A549 (cell line): ENCODE measurements around the gene CLDN2. TPM values are rescaled to one million over a fixed set of nuclear protein-coding genes. Genes with fewer than 3 reads are reported as not detected.
A peak's percentile ranks its signal among the peaks of the same experiment; 100 is the strongest.

ENCODE experiments used
- ATAC-seq, 2 experiments: fragments of 200-7000 bp in 1 of 2; fragments of >200 bp in 1 of 2; cut with Nextera tagmentation in 1 of 2; cut with Tn5 transposase in 1 of 2; 3 replicates each; pipeline versions ENCODE4 v1.8.0 to v1.9.1; 2018 to 2020; ENCODE audit warnings: mild to moderate bottlenecking in 1 of 2, moderate library complexity in 1 of 2
- CTCF ChIA-PET: fragments of 300-600 bp; sonication (Branson Sonifier 250); formaldehyde crosslinking; extraction: SDS; loops from one replicate; lab custom pipeline; 2021; ENCODE audit warnings: antibody characterized with exemption, inconsistent platforms; lab: Yijun Ruan, JAX
- POLR2A ChIA-PET: fragments of 350-600 bp; formaldehyde crosslinking; extraction: SDS; loops from one replicate; lab custom pipeline; 2021; ENCODE audit warnings: antibody characterized with exemption, inconsistent platforms; lab: Yijun Ruan, JAX
- DNase-seq, 2 experiments: peaks; one replicate each; pipeline versions ENCODE4 v3.0.0 to v3.0.0-alpha.2; 2011 to 2016; ENCODE audit warnings: low read depth in 1 of 2, low spot score in 1 of 2
- FAIRE-seq: peaks from 2 replicates; lab custom pipeline; 2011; peaks lifted over from hg19 to GRCh38; lab: Jason Lieb, UNC
- H3K27ac ChIP-seq, 2 experiments: fragments of >200 bp; sonication (Bioruptor Twin); formaldehyde crosslinking; 3 replicates each; pipeline ENCODE4 v1.5.1; 2016 to 2017
- H3K4me1 ChIP-seq: fragments of >200 bp; sonication (Bioruptor Twin); formaldehyde crosslinking; 3 replicates; pipeline ENCODE4 v1.6.1; 2016
- H3K4me2 ChIP-seq: fragments of >200 bp; sonication (Bioruptor Twin); formaldehyde crosslinking; 3 replicates; pipeline ENCODE4 v1.6.1; 2016
- H3K4me3 ChIP-seq: fragments of >200 bp; sonication (Bioruptor Twin); formaldehyde crosslinking; 3 replicates; pipeline ENCODE4 v1.5.1; 2016
- H3K9me3 ChIP-seq: fragments of >200 bp; sonication (Bioruptor Twin); formaldehyde crosslinking; 3 replicates; pipeline ENCODE4 v1.6.1; 2016
- CEBPB ChIP-seq, 2 experiments: fragments of >200 bp in 1 of 2; sonication (Bioruptor Twin) in 1 of 2; formaldehyde crosslinking in 1 of 2; IDR thresholded peaks; 2 replicates each; pipeline ENCODE4 v1.6.1; 2012 to 2016
- CHD4 ChIP-seq: fragments of 200-600 bp; sonication (generic); IDR thresholded peaks from 2 replicates; pipeline ENCODE4 v1.6.1; 2016; ENCODE audit warnings: antibody characterized with exemption, mild to moderate bottlenecking, borderline replicate concordance
- EHF ChIP-seq: fragments of 250-450 bp; sonication (Bioruptor Pico); IDR thresholded peaks from 2 replicates; pipeline ENCODE4 v1.5.0; 2020; ENCODE audit warnings: mild to moderate bottlenecking
- FOSB ChIP-seq: fragments of 250-450 bp; sonication (Bioruptor Pico); IDR thresholded peaks from 2 replicates; pipeline ENCODE4 v1.5.0; 2020; ENCODE audit warnings: mild to moderate bottlenecking, moderate library complexity
- FOSL2 ChIP-seq, 2 experiments: fragments of 450-650 bp in 1 of 2; fragments of >200 bp in 1 of 2; sonication (Bioruptor Twin) in 1 of 2; formaldehyde crosslinking; IDR thresholded peaks; 2 replicates each; pipeline versions ENCODE4 v1.5.0 to v1.6.1; 2016 to 2020; ENCODE audit warnings: mild to moderate bottlenecking in 1 of 2, moderate library complexity in 1 of 2
- FOXS1 ChIP-seq: fragments of 250-450 bp; sonication (Bioruptor Pico); IDR thresholded peaks from 2 replicates; pipeline ENCODE4 v1.5.0; 2020; ENCODE audit warnings: mild to moderate bottlenecking, moderate library complexity
- HEYL ChIP-seq: fragments of 250-450 bp; sonication (Bioruptor Pico); IDR thresholded peaks from 2 replicates; pipeline ENCODE4 v1.8.0; 2021; ENCODE audit warnings: mild to moderate bottlenecking, moderate library complexity
- HOXA7 ChIP-seq: fragments of 250-450 bp; sonication (Bioruptor Pico); IDR thresholded peaks from 2 replicates; pipeline ENCODE4 v1.5.0; 2020; ENCODE audit warnings: mild to moderate bottlenecking, moderate library complexity
- MYC ChIP-seq: IDR thresholded peaks from 2 replicates; pipeline ENCODE4 v1.6.1; 2012; ENCODE audit warnings: mild to moderate bottlenecking, inconsistent platforms, low read length, improper control_type of control experiment, borderline replicate concordance
- NFE2L2 ChIP-seq: fragments of 150-350 bp; conservative IDR thresholded peaks from 2 replicates; pipeline ENCODE4 v1.6.1; 2014; ENCODE audit warnings: low read length
- RARB ChIP-seq: fragments of 250-450 bp; sonication (Bioruptor Pico); IDR thresholded peaks from 2 replicates; pipeline ENCODE4 v1.8.0; 2021; ENCODE audit warnings: mild to moderate bottlenecking, moderate library complexity
- TFCP2L1 ChIP-seq: fragments of 250-450 bp; sonication (Bioruptor Pico); IDR thresholded peaks from 2 replicates; pipeline ENCODE4 v1.5.0; 2021; ENCODE audit warnings: mild to moderate bottlenecking
- TP53 ChIP-seq: fragments of 250-450 bp; sonication (Bioruptor Pico); IDR thresholded peaks from 2 replicates; pipeline ENCODE4 v1.5.0; 2021; ENCODE audit warnings: mild to moderate bottlenecking, moderate library complexity
- ZFP36 ChIP-seq: fragments of 450-650 bp; IDR thresholded peaks from 2 replicates; pipeline ENCODE4 v1.6.1; 2014; ENCODE audit warnings: borderline replicate concordance; ENCODE audit not compliant: partially characterized antibody
- WGBS: methylation state at CpG from one replicate; pipeline ENCODE4 v1.1.6; 2017; ENCODE audit errors: missing lambda C conversion rate; 5-methylcytosine and 5-hydroxymethylcytosine counted together
- polyA plus RNA-seq, 4 experiments: library from polyadenylated mRNA; depleted of rRNA in 3 of 4; stranded (reverse); fragments of >200 nt; fragmentation: RNase III in 1 of 4; extraction: RNeasy Plus Mini Kit Qiagen cat#74134 plus additional on column Dnase treatment in 1 of 4; gene quantifications; 2 replicates in 3 of 4; 3 replicates in 1 of 4; pipeline ENCODE4 v1.2.3, GENCODE V29; 2011 to 2017
- TF ChIP-seq, protein P1 (sequence below): IDR thresholded peaks from 2 replicates; pipeline ENCODE4 v1.6.1; 2012
- TF ChIP-seq, protein P2 (sequence below): IDR thresholded peaks from 2 replicates; pipeline ENCODE4 v1.6.1; 2012
- TF ChIP-seq, protein P3 (sequence below): fragments of 250-450 bp; sonication (Bioruptor Pico); IDR thresholded peaks from 2 replicates; pipeline ENCODE4 v1.5.0; 2021; ENCODE audit warnings: mild to moderate bottlenecking, moderate library complexity, borderline replicate concordance
- TF ChIP-seq, protein P4 (sequence below): fragments of 200-600 bp; sonication (generic); IDR thresholded peaks from 2 replicates; pipeline ENCODE4 v1.6.1; 2016; ENCODE audit warnings: antibody characterized with exemption, mild to moderate bottlenecking, moderate library complexity
- TF ChIP-seq, protein P5 (sequence below): fragments of >200 bp; sonication (Bioruptor Twin); formaldehyde crosslinking; IDR thresholded peaks from 2 replicates; pipeline ENCODE4 v1.6.1; 2016

CLDN2 gene
- polyA plus RNA-seq, 2 of the 4 experiments (the other 2 are of a cell fraction): 28.1 to 28.6 TPM

DNA sequence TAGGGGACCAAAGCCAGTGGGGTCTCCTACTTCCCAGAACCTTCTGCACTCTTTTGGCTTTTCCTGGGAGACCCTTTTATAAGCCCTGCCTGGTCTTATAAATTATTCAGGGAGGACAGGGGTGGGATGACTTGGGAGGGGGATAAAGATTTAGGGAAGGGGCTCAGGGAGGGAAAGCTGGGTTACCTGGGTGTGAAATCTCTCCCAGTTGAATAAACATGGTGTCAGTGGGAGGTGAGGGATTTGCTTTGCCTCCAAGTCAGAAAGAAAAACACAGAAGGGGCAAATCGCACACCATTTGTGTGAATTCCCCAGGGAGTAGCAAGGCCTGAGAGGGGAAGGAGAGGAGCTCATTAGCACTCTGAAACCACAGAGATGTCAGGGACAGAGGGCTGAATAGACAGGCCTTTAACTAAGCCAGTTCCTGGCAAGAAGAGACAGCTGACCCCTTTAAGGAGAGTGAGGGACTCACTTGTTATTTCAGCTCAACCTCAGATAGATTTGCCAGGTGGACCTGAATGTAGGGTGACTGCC lies 16.8 kb upstream of the CLDN2 start, which contains the start of gene RIPPLY1:
RIPPLY1 (minus strand) TSS at position 51 of the 534 bp plus-strand sequence. CDS start 54 bp downstream, outside the sequence.
- Histone ChIP-seq H3K27ac (peak within 1 kb of the TSS; percentile 33 to 88; a peak in 5 of 6 replicates), H3K4me2 (no peak within 1 kb of the TSS), H3K4me1 (peaks cover 22% of the 10 kb centered on the region), H3K4me3 (no peak within 1 kb of the TSS), H3K9me3 (no peaks in the 10 kb centered on the region)
- FAIRE-seq (no peak), ATAC-seq (no peak)
- WGBS: 94% methylated on average over 1 of the region's 1 CpG
- CTCF ChIA-PET: interaction anchor here (4.8 to 7.7 kb wide), 2 partner anchors 10 to 56 kb away, joined by 26 to 94 read pairs; no protein-coding TSS in a partner anchor
- POLR2A ChIA-PET: no interaction called here
- TF ChIP-seq TP53 (CRISPR knock-in tag) (no peak), CHD4 (no peak), FOSB (CRISPR knock-in tag) (no peak), ZFP36 (no peak)
- TF ChIP-seq, protein P1, sequence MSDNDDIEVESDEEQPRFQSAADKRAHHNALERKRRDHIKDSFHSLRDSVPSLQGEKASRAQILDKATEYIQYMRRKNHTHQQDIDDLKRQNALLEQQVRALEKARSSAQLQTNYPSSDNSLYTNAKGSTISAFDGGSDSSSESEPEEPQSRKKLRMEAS: no peak
- TF ChIP-seq, protein P2, sequence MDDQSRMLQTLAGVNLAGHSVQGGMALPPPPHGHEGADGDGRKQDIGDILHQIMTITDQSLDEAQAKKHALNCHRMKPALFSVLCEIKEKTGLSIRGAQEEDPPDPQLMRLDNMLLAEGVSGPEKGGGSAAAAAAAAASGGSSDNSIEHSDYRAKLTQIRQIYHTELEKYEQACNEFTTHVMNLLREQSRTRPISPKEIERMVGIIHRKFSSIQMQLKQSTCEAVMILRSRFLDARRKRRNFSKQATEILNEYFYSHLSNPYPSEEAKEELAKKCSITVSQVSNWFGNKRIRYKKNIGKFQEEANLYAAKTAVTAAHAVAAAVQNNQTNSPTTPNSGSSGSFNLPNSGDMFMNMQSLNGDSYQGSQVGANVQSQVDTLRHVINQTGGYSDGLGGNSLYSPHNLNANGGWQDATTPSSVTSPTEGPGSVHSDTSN: no peak
- TF ChIP-seq, all 56 proteins: peak for 0
- no peak for DNase-seq

DNA sequence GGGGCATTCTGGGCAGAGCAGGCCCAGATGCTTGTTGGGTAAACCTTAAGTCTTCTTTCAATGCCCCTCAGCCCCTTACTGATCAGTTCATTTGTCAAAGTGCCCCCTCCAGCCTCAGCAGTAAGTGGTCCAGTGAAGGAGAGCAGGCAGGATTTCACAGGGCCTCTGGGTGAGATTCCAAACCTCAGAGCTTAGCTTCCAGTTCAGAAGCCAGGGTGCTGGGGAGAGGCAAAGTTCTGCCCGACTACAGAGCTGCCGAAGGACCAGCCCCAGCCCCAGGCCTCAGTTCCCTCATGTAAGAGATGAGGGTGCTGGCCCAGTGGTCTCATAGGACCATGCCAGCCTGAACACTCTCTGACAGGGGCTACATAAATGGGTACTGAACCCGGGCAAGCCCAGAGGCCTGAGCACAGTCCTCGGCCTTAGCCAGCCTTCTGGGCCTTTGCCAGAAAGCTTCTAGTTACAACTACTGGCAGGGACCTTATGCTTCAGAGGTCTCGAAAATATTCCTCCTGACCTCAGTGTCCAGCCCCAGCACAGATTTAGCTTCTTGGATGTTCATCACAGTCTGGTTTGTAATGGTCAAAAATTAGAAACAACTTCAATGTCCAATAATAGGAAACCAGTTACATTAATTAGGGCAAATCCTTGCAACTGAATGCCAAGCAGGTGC lies 16.2 kb upstream of the CLDN2 start:
- no peak for ATAC-seq
- Histone ChIP-seq H3K9me3 (no peaks in the 10 kb centered on the region), H3K4me2 (no peak overlapping the region), H3K4me1 (peaks cover 16% of the 10 kb centered on the region), H3K27ac (peak overlapping the region; percentile 33 to 88; a peak in 5 of 6 replicates), H3K4me3 (no peak overlapping the region)
- ChIA-PET CTCF (interaction anchor here (4.8 to 7.7 kb wide), 2 partner anchors 10 to 56 kb away, joined by 26 to 94 read pairs; no protein-coding TSS in a partner anchor), POLR2A (no interaction called here)
- WGBS: 76% methylated on average over 5 of the region's 5 CpGs
- DNase-seq: no peak
- FAIRE-seq: no peak
- TF ChIP-seq, protein P3, sequence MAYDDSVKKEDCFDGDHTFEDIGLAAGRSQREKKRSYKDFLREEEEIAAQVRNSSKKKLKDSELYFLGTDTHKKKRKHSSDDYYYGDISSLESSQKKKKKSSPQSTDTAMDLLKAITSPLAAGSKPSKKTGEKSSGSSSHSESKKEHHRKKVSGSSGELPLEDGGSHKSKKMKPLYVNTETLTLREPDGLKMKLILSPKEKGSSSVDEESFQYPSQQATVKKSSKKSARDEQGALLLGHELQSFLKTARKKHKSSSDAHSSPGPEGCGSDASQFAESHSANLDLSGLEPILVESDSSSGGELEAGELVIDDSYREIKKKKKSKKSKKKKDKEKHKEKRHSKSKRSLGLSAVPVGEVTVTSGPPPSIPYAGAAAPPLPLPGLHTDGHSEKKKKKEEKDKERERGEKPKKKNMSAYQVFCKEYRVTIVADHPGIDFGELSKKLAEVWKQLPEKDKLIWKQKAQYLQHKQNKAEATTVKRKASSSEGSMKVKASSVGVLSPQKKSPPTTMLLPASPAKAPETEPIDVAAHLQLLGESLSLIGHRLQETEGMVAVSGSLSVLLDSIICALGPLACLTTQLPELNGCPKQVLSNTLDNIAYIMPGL (CRISPR knock-in tag): no peak
- TF ChIP-seq RARB (CRISPR knock-in tag): no peak
- TF ChIP-seq FOXS1: no peak
- no peak for TF ChIP-seq TFCP2L1 (CRISPR knock-in tag)
- TF ChIP-seq EHF (CRISPR knock-in tag): no peak
- TF ChIP-seq HEYL (CRISPR knock-in tag): no peak
- TF ChIP-seq, protein P4, sequence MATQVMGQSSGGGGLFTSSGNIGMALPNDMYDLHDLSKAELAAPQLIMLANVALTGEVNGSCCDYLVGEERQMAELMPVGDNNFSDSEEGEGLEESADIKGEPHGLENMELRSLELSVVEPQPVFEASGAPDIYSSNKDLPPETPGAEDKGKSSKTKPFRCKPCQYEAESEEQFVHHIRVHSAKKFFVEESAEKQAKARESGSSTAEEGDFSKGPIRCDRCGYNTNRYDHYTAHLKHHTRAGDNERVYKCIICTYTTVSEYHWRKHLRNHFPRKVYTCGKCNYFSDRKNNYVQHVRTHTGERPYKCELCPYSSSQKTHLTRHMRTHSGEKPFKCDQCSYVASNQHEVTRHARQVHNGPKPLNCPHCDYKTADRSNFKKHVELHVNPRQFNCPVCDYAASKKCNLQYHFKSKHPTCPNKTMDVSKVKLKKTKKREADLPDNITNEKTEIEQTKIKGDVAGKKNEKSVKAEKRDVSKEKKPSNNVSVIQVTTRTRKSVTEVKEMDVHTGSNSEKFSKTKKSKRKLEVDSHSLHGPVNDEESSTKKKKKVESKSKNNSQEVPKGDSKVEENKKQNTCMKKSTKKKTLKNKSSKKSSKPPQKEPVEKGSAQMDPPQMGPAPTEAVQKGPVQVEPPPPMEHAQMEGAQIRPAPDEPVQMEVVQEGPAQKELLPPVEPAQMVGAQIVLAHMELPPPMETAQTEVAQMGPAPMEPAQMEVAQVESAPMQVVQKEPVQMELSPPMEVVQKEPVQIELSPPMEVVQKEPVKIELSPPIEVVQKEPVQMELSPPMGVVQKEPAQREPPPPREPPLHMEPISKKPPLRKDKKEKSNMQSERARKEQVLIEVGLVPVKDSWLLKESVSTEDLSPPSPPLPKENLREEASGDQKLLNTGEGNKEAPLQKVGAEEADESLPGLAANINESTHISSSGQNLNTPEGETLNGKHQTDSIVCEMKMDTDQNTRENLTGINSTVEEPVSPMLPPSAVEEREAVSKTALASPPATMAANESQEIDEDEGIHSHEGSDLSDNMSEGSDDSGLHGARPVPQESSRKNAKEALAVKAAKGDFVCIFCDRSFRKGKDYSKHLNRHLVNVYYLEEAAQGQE: no peak
- no peak for TF ChIP-seq NFE2L2
- TF ChIP-seq, protein P1: no peak
- TF ChIP-seq FOSL2 (IDR thresholded peaks at IDR 0.05): no peak
- TF ChIP-seq FOSL2 (CRISPR knock-in tag; IDR thresholded peaks at IDR 0.05): no peak
- TF ChIP-seq MYC: no peak
- TF ChIP-seq, protein P5, sequence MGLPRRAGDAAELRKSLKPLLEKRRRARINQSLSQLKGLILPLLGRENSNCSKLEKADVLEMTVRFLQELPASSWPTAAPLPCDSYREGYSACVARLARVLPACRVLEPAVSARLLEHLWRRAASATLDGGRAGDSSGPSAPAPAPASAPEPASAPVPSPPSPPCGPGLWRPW: no peak
- TF ChIP-seq CEBPB (IDR thresholded peaks at IDR 0.05): no peak
- TF ChIP-seq HOXA7 (CRISPR knock-in tag): no peak
- TF ChIP-seq, all 56 proteins: peak for 0
